HUES6 (cell line): Measurements from ENCODE around the gene CYB5R3.
"Not testable (repeated sequence)": the region's sequence is repeated elsewhere in the genome, so short reads cannot be mapped to it uniquely, and the experiment has no call there.

Source experiments
- H3K27ac ChIP-seq: 2 replicates; pipeline ENCODE4 v1.7.0; 2013; ENCODE audit warnings: low read depth, mild to moderate bottlenecking, low read length, inconsistent platforms
- H3K27me3 ChIP-seq: 2 replicates; pipeline ENCODE4 v1.6.1; 2013; ENCODE audit warnings: low read length; ENCODE audit not compliant: control insufficient read depth, insufficient read depth
- H3K36me3 ChIP-seq: 2 replicates; pipeline ENCODE4 v1.6.1; 2013; ENCODE audit warnings: low read length; ENCODE audit not compliant: control insufficient read depth, insufficient read depth
- H3K4me1 ChIP-seq: 2 replicates; pipeline ENCODE4 v1.6.1; 2013; ENCODE audit warnings: low read length; ENCODE audit not compliant: control insufficient read depth, insufficient read depth
- H3K4me3 ChIP-seq: 2 replicates; pipeline ENCODE4 v1.5.1; 2013; ENCODE audit warnings: low read depth, low read length
- H3K9ac ChIP-seq: one replicate; pipeline ENCODE4 v1.6.1; 2013; ENCODE audit warnings: mild to moderate bottlenecking, low read length
- H3K9me3 ChIP-seq: 2 replicates; pipeline ENCODE4 v1.6.1; 2013; ENCODE audit warnings: low read depth, low read length; ENCODE audit not compliant: control insufficient read depth, insufficient read depth

CYB5R3 gene

DNA sequence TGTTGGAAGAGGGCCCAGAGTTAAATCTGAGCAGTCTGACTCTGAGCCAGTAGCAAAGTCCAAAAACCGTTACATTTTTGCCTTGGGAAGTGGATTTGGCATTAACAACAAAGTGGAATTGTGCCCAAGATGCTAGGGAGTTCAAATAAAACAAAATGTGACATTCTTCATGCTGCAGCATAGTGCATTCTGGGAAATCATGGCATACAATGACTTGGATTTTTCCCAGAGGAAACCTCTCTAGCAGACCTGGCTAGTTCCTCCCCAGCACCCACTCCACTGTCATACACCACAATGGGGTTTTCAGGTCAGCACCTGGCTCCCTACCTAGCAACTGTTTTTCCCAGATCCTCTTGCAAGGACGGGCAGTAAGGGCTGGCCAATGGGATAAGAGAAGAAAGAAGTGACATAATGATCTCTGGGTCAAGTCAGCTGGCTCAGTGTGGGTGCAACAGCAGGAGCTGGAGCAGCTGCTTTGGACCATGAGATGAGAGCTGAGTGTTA lies 24.8 kb upstream of the CYB5R3 start:
- H3K27ac ChIP-seq: no peak overlapping the region
- H3K4me1 ChIP-seq: no peaks in the 10 kb centered on the region
- H3K36me3 ChIP-seq: no peaks in the 10 kb centered on the region
- no peak overlapping the region for H3K9ac ChIP-seq
- no peaks in the 10 kb centered on the region for H3K27me3 ChIP-seq
- peaks cover 11% of the 10 kb centered on the region for H3K9me3 ChIP-seq
- no peak overlapping the region for H3K4me3 ChIP-seq

DNA sequence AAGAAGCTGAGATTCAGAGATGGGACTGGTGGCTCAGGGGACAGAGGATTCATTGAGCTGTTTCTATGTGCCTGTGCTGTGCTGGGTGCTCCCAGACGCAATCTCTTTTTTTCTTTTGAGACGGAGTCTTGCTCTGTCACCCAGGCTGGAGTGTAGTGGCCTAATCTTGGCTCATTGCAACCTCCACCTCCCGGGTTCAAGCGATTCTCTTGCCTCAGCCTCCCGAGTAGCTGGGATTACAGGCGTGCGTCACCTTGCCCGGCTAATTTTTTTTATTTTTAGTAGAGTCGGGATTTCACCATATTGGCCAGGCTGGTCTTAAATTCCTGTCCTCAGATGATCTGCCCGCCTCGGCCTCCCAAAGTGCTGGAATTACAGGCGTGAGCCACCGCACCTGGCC lies 23.9 kb upstream of the CYB5R3 start:
- H3K9ac ChIP-seq, H3K27me3 ChIP-seq, H3K4me1 ChIP-seq, H3K27ac ChIP-seq, H3K4me3 ChIP-seq, H3K9me3 ChIP-seq, H3K36me3 ChIP-seq: not testable (repeated sequence)

DNA sequence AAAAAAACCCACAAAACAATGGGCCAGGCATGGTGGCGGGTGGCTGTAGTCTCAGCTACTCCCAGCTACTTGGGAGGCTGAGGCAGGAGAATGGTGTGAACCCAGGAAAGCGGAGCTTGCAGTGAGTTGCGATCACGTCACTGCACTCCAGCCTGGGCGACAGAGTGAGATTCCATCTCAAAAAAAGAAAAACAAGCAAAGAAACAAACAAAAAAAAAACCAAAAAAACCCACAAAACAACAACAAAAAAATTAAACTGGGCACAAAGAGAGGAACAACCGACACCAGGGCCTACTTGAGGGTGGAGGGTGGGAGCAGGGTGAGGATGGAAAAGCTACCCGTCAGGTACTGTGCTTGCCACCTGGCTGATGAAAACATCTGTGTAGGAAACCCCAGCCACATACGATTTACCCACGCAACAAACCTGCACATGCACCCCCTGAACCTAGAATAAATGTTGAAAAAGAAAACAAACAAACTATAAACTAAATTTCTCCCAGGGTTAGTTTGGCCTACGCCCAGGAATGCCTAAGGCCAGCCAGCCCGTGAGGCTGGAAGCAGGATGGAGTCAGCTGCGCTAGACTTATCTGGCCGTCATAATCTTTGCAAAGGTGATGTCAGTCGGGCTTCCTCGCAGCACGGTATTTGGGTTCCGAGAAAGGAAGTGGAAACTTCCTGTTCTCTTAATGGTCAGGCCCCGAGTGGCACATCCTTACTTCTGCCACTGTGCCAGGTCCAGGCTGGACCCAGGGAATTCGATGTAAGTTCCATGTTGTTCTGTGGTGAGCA lies 21.9 kb upstream of the CYB5R3 start:
- Histone ChIP-seq H3K27ac (no peak overlapping the region), H3K4me3 (no peak overlapping the region), H3K27me3 (no peaks in the 10 kb centered on the region), H3K9me3 (no peaks in the 10 kb centered on the region), H3K36me3 (no peaks in the 10 kb centered on the region), H3K4me1 (no peaks in the 10 kb centered on the region), H3K9ac (no peak overlapping the region)

DNA sequence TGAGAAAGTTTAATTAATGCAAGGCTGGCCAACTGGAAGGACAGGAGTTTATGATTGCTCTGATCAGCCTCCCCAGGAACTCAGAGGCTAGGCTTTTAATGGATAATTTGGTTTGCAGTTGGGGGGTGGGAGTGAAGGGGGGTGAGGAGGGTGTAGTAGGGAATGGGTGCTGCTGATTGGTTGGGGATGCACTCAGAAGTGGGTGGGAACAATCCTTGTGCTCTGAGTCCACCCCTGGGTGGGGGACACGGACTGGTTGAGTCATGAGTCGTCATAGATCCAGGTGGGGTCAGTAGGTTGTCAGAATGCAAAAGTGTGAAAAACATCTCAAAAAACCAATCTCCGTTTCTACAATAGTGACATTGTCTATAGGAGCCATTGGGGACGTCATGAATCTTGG lies 20.9 kb upstream of the CYB5R3 start:
- H3K27ac ChIP-seq: no peak overlapping the region
- H3K9me3 ChIP-seq: no peaks in the 10 kb centered on the region
- no peaks in the 10 kb centered on the region for H3K36me3 ChIP-seq
- H3K4me1 ChIP-seq: no peaks in the 10 kb centered on the region
- no peak overlapping the region for H3K9ac ChIP-seq
- no peak overlapping the region for H3K4me3 ChIP-seq
- no peaks in the 10 kb centered on the region for H3K27me3 ChIP-seq

DNA sequence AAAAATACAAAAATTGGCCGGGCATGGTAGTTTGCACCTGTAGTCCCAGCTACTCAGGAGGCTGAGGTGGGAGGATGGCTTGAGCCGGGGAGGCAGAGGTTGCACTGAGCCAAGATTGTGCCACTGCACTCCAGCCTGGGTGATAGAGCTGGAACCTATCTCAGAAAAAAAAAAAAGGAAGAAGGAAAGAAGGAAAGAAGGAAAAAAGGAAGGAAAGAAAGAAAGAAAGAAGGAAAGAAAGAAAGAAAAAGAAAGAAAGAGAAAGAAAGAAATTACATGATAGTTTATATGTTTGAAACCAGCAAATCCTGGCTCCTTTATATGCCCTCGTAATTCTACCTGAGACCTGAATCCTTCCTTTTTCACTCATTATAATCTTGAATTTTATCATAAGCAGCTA lies 17.2 kb upstream of the CYB5R3 start:
- H3K4me3 ChIP-seq, H3K9me3 ChIP-seq, H3K27ac ChIP-seq, H3K4me1 ChIP-seq, H3K36me3 ChIP-seq, H3K9ac ChIP-seq: not testable (repeated sequence)
- peaks cover 15% of the 10 kb centered on the region for H3K27me3 ChIP-seq

DNA sequence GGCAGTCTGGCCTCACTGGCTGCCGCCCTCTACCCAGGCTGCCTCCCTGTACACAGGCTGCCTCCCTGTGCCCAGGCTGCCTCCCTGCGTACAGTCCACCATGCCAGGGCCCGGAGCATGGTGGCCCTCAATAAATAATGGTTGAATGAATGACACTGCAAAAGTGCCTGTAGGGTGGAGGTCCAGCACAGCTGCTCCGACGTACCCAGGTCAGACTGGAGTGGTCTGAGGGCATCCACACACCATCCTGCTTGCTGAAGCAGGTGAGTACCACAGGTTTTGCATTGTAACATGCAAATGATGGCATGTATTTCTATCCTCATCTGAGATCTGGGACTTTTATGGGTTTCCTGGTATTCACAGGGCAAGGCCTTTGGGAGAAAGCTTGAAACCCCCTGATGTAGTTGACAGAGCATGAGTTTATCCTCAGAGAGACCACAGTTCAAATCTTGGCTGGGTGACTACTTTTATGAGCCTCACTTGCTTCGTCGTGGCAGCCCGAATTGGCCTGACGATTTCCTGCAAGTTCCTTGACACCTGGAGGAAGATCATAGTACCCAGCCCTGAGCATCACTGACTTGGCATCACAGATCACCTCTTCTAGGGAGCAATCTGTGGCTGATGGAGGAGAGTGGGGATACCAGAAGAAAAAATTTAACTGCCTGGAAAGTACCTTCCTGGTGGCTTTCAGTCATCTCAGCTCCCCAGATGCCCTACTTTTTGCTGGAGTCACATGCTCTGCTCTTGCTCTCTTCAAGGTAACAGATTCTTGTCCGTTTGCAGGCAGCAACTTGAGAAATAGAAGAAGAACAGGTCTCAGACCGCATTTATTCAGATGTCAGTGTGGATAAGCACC lies 16.0 kb upstream of the CYB5R3 start:
- Histone ChIP-seq H3K4me1 (no peaks in the 10 kb centered on the region), H3K36me3 (no peaks in the 10 kb centered on the region), H3K9ac (no peak overlapping the region), H3K4me3 (no peak overlapping the region), H3K27ac (no peak overlapping the region), H3K9me3 (no peaks in the 10 kb centered on the region), H3K27me3 (peaks cover 15% of the 10 kb centered on the region)

DNA sequence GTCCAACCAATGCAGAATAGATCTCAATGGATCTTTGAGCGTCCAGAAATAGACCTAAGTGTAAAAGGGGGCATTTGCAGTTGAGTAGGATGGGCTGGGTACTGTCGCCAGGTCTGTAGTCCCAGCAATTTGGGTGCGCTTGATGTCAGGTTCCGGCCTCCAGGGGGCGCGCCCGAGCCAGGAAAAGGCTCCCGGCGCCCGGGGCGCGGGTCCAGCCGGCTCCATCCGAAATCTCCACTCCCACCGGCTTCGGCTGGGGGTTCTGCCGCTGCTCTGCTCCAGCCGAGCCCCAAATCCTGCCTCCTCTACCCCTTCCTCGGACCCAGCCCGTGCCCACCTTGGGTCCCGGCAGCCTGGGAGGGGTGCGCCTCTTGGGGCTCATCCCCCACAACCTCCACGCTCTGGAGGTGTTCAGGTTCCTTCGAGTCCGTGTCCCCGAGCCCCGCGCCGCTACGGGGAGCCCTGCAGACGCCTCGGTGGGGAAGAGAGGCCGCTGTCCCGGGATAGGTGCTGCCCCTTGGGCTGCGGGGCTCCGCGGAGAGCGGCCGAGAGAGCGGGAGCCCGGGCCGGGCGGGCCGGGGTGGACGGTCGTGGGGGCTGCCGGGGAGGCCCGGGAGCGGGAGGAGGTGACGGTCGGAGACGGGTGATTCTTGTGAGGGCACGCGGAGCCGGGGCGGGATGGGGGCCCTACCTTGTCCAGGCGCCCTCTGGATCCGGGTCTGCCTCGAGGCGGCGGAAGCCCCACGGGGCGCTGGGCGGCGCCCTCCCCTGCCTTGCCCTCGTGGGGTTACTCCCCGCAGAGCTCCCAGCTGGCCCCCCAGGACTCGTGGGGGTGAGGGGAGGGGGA lies 13.0 kb upstream of the CYB5R3 start:
- H3K27ac ChIP-seq: no peak overlapping the region
- H3K4me3 ChIP-seq: peak overlapping the region; percentile 78
- H3K9me3 ChIP-seq: no peaks in the 10 kb centered on the region
- peaks cover 15% of the 10 kb centered on the region for H3K27me3 ChIP-seq
- H3K36me3 ChIP-seq: no peaks in the 10 kb centered on the region
- H3K9ac ChIP-seq: peak overlapping the region; percentile 60
- H3K4me1 ChIP-seq: no peaks in the 10 kb centered on the region

DNA sequence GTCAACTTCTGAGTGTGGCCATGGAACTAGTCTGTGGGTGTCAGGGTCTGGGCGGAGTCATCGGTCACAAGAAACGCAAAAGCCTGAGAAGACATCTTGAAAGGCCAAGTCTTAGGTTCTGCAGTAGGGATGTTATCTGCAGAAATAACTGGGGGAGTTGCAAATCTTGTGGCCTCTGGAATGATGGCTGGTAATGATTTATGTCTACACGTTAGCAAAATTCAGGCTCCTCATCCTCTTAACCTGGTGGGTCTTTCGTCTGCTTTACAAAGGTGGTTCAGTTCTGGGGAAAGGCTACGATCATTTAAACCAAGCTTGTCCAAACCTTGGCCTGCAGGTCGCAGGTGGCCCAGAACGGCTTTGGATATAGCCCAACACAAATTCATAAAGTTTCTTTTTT lies 7.4 kb upstream of the CYB5R3 start:
- Histone ChIP-seq H3K4me1 (no peaks in the 10 kb centered on the region), H3K27ac (no peak overlapping the region), H3K4me3 (no peak overlapping the region), H3K36me3 (no peaks in the 10 kb centered on the region), H3K27me3 (no peaks in the 10 kb centered on the region), H3K9ac (no peak overlapping the region), H3K9me3 (no peaks in the 10 kb centered on the region)

DNA sequence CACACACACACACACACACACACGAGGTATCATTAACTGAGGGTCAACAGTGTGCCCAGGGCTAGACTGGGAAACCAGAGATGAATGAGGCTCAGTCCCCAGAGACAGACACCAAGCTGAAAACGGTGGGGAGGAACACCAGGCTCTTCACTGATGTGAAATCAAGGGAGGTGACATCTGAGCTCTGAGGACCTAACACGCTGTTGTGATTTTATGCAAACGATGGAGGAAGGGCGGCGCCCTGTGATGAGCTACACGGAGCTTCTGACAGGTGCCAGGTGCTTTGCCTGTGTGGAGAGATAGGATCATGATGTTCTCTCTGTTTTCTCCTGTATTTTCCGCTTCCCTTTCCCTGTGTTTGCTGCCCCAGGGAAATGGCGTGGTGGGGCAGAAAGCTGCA lies 6.5 kb upstream of the CYB5R3 start:
- Histone ChIP-seq H3K4me3 (no peak overlapping the region), H3K27me3 (no peaks in the 10 kb centered on the region), H3K9me3 (no peaks in the 10 kb centered on the region), H3K4me1 (no peaks in the 10 kb centered on the region), H3K36me3 (no peaks in the 10 kb centered on the region), H3K9ac (no peak overlapping the region), H3K27ac (no peak overlapping the region)

DNA sequence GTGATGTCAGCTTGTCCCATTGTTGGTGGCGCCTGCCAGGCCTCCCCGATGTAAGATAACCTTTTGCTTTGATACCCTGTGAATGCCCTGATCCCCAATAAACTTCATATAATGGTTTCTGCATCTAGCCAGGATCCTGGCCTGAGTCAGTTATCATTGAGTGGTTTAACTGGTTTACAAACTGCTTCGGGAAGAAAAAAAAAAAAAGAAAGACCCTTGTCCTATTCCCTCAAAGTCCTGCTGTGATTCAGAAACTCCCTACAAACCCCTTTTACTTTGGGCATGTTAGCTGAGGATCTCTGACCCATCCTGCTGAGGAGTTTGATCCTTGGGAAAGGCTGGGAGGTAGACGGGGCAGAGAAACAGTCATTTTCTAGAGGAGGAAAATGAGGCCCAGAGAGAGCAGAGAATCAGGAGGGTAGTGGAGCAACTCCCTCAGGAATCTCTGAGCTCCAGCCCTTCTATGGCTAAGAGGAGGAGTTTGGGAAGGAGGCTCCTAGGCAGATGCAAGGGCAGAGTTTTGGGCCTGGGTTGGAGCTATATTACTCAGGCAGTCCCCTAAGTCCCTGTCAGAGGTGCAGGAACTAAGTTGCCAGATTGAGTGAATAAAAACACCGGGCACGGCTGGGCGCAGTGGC lies 5.4 kb upstream of the CYB5R3 start:
- H3K27me3 ChIP-seq: no peaks in the 10 kb centered on the region
- H3K4me3 ChIP-seq: no peak overlapping the region
- no peaks in the 10 kb centered on the region for H3K36me3 ChIP-seq
- no peaks in the 10 kb centered on the region for H3K4me1 ChIP-seq
- no peaks in the 10 kb centered on the region for H3K9me3 ChIP-seq
- H3K9ac ChIP-seq: no peak overlapping the region
- H3K27ac ChIP-seq: no peak overlapping the region
